ENCODE results near the gene HJURP.

DNA sequence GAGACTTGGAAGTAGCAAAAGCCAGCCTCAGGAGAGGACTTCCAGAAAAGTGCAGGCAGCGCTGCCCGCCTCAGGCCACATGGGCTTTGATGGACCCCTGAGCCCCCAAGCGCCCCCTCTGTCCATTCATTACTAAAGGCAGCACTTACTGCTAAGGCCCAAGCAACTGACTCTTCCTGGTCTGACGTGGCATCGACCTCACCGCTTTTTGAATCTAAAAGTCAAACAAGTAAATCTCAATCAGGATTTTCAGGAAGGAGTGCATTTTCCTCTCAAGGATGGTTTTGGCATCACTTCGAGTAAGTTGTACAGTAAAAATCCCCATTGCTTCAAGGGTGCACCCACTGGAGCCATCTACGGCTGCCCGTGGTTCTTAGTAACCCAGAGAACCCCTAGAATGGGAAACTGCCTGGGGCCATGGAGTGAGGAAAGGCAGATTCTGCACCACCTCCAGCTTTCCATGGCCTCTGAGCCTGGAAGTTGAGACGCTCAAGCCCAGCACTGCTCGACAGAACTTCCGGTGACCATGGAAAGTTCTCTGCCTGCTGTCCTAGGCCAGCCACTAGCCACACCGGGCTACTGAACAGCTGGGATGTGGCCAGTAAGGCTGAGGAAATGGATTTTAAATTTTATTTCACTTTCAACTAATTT is 7.0 kb downstream of the HJURP start:
- TF ChIP-seq, protein P1, sequence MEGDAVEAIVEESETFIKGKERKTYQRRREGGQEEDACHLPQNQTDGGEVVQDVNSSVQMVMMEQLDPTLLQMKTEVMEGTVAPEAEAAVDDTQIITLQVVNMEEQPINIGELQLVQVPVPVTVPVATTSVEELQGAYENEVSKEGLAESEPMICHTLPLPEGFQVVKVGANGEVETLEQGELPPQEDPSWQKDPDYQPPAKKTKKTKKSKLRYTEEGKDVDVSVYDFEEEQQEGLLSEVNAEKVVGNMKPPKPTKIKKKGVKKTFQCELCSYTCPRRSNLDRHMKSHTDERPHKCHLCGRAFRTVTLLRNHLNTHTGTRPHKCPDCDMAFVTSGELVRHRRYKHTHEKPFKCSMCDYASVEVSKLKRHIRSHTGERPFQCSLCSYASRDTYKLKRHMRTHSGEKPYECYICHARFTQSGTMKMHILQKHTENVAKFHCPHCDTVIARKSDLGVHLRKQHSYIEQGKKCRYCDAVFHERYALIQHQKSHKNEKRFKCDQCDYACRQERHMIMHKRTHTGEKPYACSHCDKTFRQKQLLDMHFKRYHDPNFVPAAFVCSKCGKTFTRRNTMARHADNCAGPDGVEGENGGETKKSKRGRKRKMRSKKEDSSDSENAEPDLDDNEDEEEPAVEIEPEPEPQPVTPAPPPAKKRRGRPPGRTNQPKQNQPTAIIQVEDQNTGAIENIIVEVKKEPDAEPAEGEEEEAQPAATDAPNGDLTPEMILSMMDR (conservative IDR thresholded peaks at IDR 0.05 in 1 of 2, IDR thresholded peaks at IDR 0.05 in 1 of 2; ENCODE audit: low read depth in 1 of 2, low read length in 2 of 2) = no peak
- TF ChIP-seq EZH2 (IDR thresholded peaks at IDR 0.05; ENCODE audit: low read length, missing control alignments) = no peak
